Kidney (tissue), 14 donors: ENCODE measurements around the gene SLC3A2. TPM values are rescaled to one million over a fixed set of nuclear protein-coding genes. Genes with fewer than 3 reads are reported as not detected.

Experiments used
- DNase-seq, 5 donors: peaks; one replicate each; pipeline ENCODE4 v3.0.0-alpha.2; 2013 to 2020
- FAIRE-seq: peaks from 2 replicates; lab custom pipeline; 2012; peaks lifted over from hg19 to GRCh38; lab: Jason Lieb, UNC
- H3K27ac ChIP-seq, 2 donors: one replicate each; pipeline ENCODE4 v1.7.0; 2013; ENCODE audit warnings: low read depth in 2 of 2, low read length in 2 of 2, inconsistent platforms in 1 of 2
- H3K27me3 ChIP-seq: one replicate; pipeline ENCODE4 v1.7.1; 2013; ENCODE audit warnings: low read length, inconsistent platforms; ENCODE audit not compliant: control insufficient read depth, insufficient read depth
- H3K36me3 ChIP-seq, 3 donors: one replicate each; pipeline versions ENCODE4 v1.7.0 to v1.7.1; 2013; ENCODE audit warnings: low read length in 3 of 3, control low read depth in 1 of 3, inconsistent platforms in 1 of 3; ENCODE audit not compliant: insufficient read depth in 3 of 3, control insufficient read depth in 2 of 3
- H3K4me1 ChIP-seq, 3 donors: one replicate each; pipeline versions ENCODE4 v1.7.0 to v1.7.1; 2013; ENCODE audit warnings: low read length in 3 of 3, inconsistent platforms in 1 of 3, low read depth in 1 of 3; ENCODE audit not compliant: control insufficient read depth in 2 of 3, insufficient read depth in 2 of 3
- H3K4me3 ChIP-seq, 3 donors: one replicate each; pipeline versions ENCODE4 v1.7.0 to v1.8.1; 2013; ENCODE audit warnings: low read length in 3 of 3, control low read depth in 1 of 3, inconsistent platforms in 1 of 3
- H3K9ac ChIP-seq, 3 donors: one replicate each; pipeline versions ENCODE4 v1.7.0 to v1.7.1; 2013; ENCODE audit warnings: low read length in 3 of 3, control low read depth in 1 of 3, inconsistent platforms in 1 of 3
- H3K9me3 ChIP-seq, 3 donors: one replicate each; pipeline versions ENCODE4 v1.7.0 to v1.7.1; 2013; ENCODE audit warnings: low read length in 3 of 3, control low read depth in 1 of 3, inconsistent platforms in 1 of 3; ENCODE audit not compliant: control insufficient read depth in 2 of 3, insufficient read depth in 1 of 3
- CTCF ChIP-seq: IDR thresholded peaks from 3 replicates; pipeline ENCODE4 v1.5.1; 2012; ENCODE audit warnings: mild to moderate bottlenecking, moderate library complexity, borderline replicate concordance; ENCODE audit not compliant: insufficient read depth; ENCODE audit errors: extremely low read depth
- intact Hi-C: fragments of 100-400 bp; cut with DNase I; formaldehyde crosslinking; loops from one replicate; pipeline ENCODE4 v1.11.1; 2022
- polyA plus RNA-seq: library from polyadenylated mRNA; stranded (reverse); fragments of 350-450 nt; fragmentation: Illumina TruSeq; extraction: RNeasy Lipid Tissue Mini Kit (QIAGEN cat#74804); gene quantifications from one replicate; pipeline ENCODE4 v1.2.3, GENCODE V29; 2014; ENCODE audit warnings: low read depth, low replicate concordance; ENCODE audit not compliant: insufficient read depth
- total RNA-seq: library from RNA; stranded (reverse); fragmentation: NEBNext Ultra II Directional; extraction: Animal tissue kit (Norgen Biotek cat#: 25700); gene quantifications from one replicate; pipeline ENCODE4 v1.2.1, GENCODE V29; 2021
- donor health status: control.
- donor health status: control.
- donor health status: control.
- donor health status: control.
- donor health status: control.
- donor health status: DM: yes; HTN: yes; CAD: no.
- donor health status: Normal renal cell carcinoma (clear cell type).

Gene SLC3A2
- total and polyA plus RNA-seq, 2 donors from 2014 or later, result 203 to 299 TPM

- peak overlapping the region in 2 of 3 donors; percentile 98 to 100 for H3K4me3 ChIP-seq
- intact Hi-C loops, result no loop called here
- peak in 1 of 5 donors; percentile 23 for DNase-seq
These were observed 1.3 kb upstream of the SLC3A2 start for GRCh38 chr11:62879235-62879978.

GRCh38 chr11:62880231-62880802 lies 379 bp upstream of the SLC3A2 start:
- FAIRE-seq (no peak), DNase-seq (peak in 1 of 5 donors; percentile 77)
- intact Hi-C loops, result no loop called here
- H3K27ac ChIP-seq, result peak overlapping the region; percentile 97 to 100
- TF ChIP-seq CTCF, result no peak
- H3K4me3 ChIP-seq, result peak overlapping the region; percentile 98 to 100 (median 99)
- peaks cover 14 to 33% (median 23%) of the 10 kb centered on the region in 3 donors for H3K36me3 ChIP-seq
- H3K27me3 ChIP-seq, result no peaks in the 10 kb centered on the region
- peak overlapping the region; percentile 75 to 100 (median 99) for H3K9ac ChIP-seq
- no peaks in the 10 kb centered on the region for H3K9me3 ChIP-seq
- peaks cover 5 to 34% (median 28%) of the 10 kb centered on the region in 3 donors for H3K4me1 ChIP-seq

More at GRCh38 chr11:62879235-62879978, 1.3 kb upstream of the SLC3A2 start:
- Histone ChIP-seq H3K27me3 (no peaks in the 10 kb centered on the region), H3K4me1 (peaks cover 5 to 28% (median 24%) of the 10 kb centered on the region in 3 donors), H3K9me3 (no peaks in the 10 kb centered on the region), H3K9ac (peak overlapping the region in 1 of 3 donors; percentile 100), H3K27ac (peak overlapping the region; percentile 97 to 100), H3K36me3 (peaks cover 9 to 25% (median 17%) of the 10 kb centered on the region in 3 donors)
- no peak for TF ChIP-seq CTCF
- FAIRE-seq, result no peak

DNA sequence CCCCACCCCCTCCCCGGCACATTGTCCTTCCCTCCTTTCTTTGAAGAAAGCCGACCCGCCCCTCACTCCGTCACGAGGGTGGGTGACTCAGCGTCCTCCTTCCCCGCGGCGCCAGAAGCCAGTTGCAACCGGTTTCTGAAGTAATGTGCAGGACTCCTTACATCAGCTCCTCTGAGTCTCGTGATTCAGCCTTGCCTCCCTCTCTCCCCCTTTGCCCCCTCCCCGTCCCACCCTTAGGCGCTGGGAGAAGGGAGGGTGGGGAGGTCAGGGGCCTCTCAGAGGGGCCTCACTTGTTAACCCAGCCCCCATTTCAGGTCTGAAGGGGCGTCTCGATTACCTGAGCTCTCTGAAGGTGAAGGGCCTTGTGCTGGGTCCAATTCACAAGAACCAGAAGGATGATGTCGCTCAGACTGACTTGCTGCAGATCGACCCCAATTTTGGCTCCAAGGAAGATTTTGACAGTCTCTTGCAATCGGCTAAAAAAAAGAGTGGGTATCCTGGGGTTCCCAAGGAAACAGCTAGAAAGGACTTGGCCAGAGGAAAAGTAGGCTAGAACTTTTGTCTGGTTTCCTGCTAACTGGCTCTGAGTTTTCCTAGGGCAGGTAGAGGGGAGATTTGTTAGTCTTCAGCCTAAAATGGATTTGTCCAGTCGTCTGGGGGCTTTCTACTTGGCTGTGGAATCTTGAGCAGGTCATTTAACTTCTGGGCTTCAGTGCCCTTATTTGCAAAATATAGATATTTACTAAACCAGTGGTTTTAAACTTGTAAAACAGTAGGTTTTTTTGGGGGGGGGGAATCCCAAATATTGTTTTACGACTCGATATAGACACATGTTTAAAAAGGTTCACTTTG lies 1.1 kb downstream of the SLC3A2 start:
- Histone ChIP-seq H3K4me3 (peak overlapping the region; percentile 98 to 100 (median 99)), H3K36me3 (peaks cover 18 to 47% (median 30%) of the 10 kb centered on the region in 3 donors), H3K4me1 (peaks cover 5 to 40% (median 30%) of the 10 kb centered on the region in 3 donors), H3K27ac (peak overlapping the region; percentile 97 to 100), H3K9me3 (no peaks in the 10 kb centered on the region), H3K27me3 (no peaks in the 10 kb centered on the region), H3K9ac (peak overlapping the region; percentile 98 to 100 (median 99))
- intact Hi-C loops, result no loop called here
- TF ChIP-seq CTCF, result no peak
- DNase-seq, result peak in 4 of 5 donors; percentile 97 to 99 (median 98)
- FAIRE-seq, result no peak
